ENCODE results near the gene IGF2BP1. TPM values are rescaled to one million over a fixed set of nuclear protein-coding genes. Genes with fewer than 3 reads are reported as not detected.

Gene IGF2BP1
- total and polyA plus RNA-seq, 12 donors = under 0.01 to 15.5 (median 0.18) TPM; not detected in 4

DNA sequence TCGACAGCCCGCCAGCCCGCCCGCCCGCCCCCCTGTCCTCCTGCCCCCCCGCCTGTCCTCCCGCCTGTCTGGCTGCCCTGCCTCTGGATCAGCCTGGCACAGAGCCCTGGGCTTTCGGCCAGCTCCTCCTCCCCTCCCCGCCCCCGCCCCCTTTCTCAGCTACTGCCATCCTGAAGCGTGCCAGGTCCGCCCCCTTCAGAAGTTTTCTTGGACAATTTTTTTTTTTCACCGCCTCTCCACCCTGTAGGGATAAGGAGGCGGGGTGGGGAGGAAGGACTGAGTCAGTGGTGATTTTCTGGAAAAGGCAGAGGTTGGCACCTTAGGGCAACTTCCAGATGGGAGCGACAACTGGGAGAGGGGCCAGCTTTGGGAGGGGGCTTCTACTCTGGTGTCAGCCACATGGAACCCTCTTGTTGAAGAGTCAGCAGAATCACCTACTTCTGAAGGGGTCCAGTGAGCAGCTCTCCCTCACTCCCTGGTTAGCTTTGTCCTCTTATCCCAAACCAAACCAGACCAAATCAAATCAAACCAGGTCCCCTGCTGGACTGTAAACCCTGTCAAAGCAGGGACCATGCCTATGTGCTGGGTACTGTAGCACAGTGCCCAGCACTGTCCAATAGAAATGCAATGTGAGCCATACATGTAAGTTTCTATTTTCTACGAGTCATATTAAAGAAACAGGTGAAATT is 19.7 kb downstream of the IGF2BP1 start:
- WGBS, 4 donors = 26 to 38% (median 28%) methylated on average over 6 to 16 of the region's 16 CpGs
- H3K27me3 ChIP-seq = peaks cover 37% of the 10 kb centered on the region
- DNase-seq = peak; percentile 42 to 76 (median 66)
- intact Hi-C loops (cut with DNase I) = no loop called here
- no peaks in the 10 kb centered on the region for H3K9me3 ChIP-seq (replicated peaks in 1 of 3)
- no peaks in the 10 kb centered on the region for H3K4me1 ChIP-seq (replicated peaks in 1 of 2)
- no peak overlapping the region for H3K27ac ChIP-seq
- no peak for TF ChIP-seq POLR2A (IDR thresholded peaks at IDR 0.05)
- TF ChIP-seq, protein P1, sequence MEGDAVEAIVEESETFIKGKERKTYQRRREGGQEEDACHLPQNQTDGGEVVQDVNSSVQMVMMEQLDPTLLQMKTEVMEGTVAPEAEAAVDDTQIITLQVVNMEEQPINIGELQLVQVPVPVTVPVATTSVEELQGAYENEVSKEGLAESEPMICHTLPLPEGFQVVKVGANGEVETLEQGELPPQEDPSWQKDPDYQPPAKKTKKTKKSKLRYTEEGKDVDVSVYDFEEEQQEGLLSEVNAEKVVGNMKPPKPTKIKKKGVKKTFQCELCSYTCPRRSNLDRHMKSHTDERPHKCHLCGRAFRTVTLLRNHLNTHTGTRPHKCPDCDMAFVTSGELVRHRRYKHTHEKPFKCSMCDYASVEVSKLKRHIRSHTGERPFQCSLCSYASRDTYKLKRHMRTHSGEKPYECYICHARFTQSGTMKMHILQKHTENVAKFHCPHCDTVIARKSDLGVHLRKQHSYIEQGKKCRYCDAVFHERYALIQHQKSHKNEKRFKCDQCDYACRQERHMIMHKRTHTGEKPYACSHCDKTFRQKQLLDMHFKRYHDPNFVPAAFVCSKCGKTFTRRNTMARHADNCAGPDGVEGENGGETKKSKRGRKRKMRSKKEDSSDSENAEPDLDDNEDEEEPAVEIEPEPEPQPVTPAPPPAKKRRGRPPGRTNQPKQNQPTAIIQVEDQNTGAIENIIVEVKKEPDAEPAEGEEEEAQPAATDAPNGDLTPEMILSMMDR (IDR thresholded peaks at IDR 0.05) = no peak
- no peaks in the 10 kb centered on the region for H3K36me3 ChIP-seq (replicated peaks in 1 of 2)
- H3K4me3 ChIP-seq = no peak overlapping the region

GRCh38 chr17:49018116-49018612 is 21.0 kb downstream of the IGF2BP1 start:
- no peak overlapping the region for H3K4me3 ChIP-seq
- H3K36me3 ChIP-seq (replicated peaks in 1 of 2) = no peaks in the 10 kb centered on the region
- no peak for DNase-seq
- no peaks in the 10 kb centered on the region for H3K4me1 ChIP-seq (replicated peaks in 1 of 2)
- intact Hi-C loops (cut with DNase I) = no loop called here
- no peak for TF ChIP-seq POLR2A (IDR thresholded peaks at IDR 0.05)
- 82 to 91% (median 88%) methylated on average over 4 of the region's 4 CpGs for WGBS, 4 donors
- H3K9me3 ChIP-seq (replicated peaks in 1 of 3) = no peaks in the 10 kb centered on the region
- no peak overlapping the region for H3K27ac ChIP-seq
- H3K27me3 ChIP-seq = peaks cover 26% of the 10 kb centered on the region

DNA sequence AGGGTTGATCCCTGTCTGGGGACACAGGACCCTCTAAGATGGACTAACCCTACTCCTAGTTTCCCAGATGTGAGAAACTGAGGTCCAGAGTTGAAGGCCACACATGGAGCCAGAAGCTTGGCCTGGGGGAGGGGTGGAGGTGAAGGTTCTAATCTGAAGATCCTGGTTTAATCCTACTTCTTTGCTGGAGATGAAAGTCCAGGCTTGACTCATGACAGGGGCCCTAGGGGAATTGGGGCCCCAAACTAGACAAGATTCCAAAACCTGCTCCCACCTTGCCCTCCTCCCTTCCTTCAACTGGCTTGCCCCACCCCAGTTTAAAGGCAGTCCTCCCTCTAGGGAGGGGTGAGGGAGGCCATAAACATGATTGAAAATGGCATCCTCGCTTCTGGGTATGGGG is 21.6 kb downstream of the IGF2BP1 start:
- TF ChIP-seq, protein P1 (IDR thresholded peaks at IDR 0.05) = no peak
- TF ChIP-seq POLR2A (IDR thresholded peaks at IDR 0.05) = no peak
- Histone ChIP-seq H3K36me3 (replicated peaks in 1 of 2) (no peaks in the 10 kb centered on the region), H3K27me3 (peaks cover 20% of the 10 kb centered on the region), H3K27ac (no peak overlapping the region), H3K9me3 (replicated peaks in 1 of 3) (no peaks in the 10 kb centered on the region), H3K4me1 (replicated peaks in 1 of 2) (no peaks in the 10 kb centered on the region), H3K4me3 (no peak overlapping the region)
- WGBS, 4 donors = 75 to 100% (median 87%) methylated on average over 1 of the region's 1 CpG
- DNase-seq = no peak
- intact Hi-C loops (cut with DNase I) = no loop called here

GRCh38 chr17:49020609-49021008 is 23.4 kb downstream of the IGF2BP1 start:
- intact Hi-C loops (cut with DNase I) = no loop called here
- H3K4me3 ChIP-seq = no peak overlapping the region
- DNase-seq = no peak
- no peaks in the 10 kb centered on the region for H3K9me3 ChIP-seq (replicated peaks in 1 of 3)
- no peaks in the 10 kb centered on the region for H3K36me3 ChIP-seq (replicated peaks in 1 of 2)
- no peaks in the 10 kb centered on the region for H3K4me1 ChIP-seq (replicated peaks in 1 of 2)
- WGBS, 4 donors = 71 to 79% (median 77%) methylated on average over 6 to 8 of the region's 8 CpGs
- TF ChIP-seq, protein P1 (IDR thresholded peaks at IDR 0.05) = no peak
- TF ChIP-seq POLR2A (IDR thresholded peaks at IDR 0.05) = no peak
- H3K27me3 ChIP-seq = peaks cover 4% of the 10 kb centered on the region
- H3K27ac ChIP-seq = no peak overlapping the region

All from adrenal gland (tissue), 12 donors.